ENCODE measurements around the gene PERCC1.
A peak's percentile ranks its signal among the peaks of the same experiment; 100 is the strongest.
"Not testable (repeated sequence)": the region's sequence is repeated elsewhere in the genome, so short reads cannot be mapped to it uniquely, and the experiment has no call there.

PERCC1 gene

DNA sequence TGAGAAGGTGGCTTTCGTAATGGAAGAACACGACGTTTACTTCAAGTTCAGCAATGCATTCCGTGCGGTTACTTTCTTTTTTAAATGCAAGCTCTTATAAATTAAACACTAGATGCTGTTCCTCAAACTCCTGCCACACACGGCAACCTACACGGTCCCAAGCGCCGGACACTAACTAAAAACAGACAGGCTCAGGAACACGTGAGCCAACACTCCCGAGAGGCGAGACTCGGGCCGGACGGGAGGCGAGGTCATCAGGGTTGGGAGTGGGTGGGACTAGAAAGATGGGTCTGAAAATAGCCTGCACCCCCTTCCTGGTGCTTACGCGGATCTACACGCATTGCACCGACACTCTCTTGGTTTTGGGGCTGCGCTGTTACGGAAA lies 37.5 kb downstream of the PERCC1 start:
- no peak for FAIRE-seq
- DNase-seq (ENCODE audit: insufficient read length, low spot score) = no peak
- no peak for TF ChIP-seq POLR2A (IDR thresholded peaks at IDR 0.05; ENCODE audit: low read depth, low read length)

DNA sequence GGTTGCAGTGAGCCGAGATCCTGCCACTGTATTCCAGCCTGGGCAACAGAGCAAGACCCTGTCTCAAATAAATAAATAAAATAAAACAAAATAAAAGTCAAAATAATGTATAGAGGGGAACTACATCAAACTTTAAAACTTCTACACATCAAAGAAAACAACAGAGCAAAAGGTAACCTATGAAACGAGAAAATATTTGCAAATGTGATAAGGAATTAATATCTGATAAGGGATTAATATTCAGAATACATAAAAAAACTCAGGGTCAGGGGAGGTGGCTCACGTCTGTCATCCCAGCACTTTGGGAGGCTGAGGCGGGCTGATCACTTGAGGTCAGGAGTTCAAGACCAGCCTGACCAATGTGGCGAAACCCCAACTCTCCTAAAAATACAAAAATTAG lies 38.3 kb downstream of the PERCC1 start:
- not testable (repeated sequence) for DNase-seq (ENCODE audit: insufficient read length, low spot score); FAIRE-seq

DNA sequence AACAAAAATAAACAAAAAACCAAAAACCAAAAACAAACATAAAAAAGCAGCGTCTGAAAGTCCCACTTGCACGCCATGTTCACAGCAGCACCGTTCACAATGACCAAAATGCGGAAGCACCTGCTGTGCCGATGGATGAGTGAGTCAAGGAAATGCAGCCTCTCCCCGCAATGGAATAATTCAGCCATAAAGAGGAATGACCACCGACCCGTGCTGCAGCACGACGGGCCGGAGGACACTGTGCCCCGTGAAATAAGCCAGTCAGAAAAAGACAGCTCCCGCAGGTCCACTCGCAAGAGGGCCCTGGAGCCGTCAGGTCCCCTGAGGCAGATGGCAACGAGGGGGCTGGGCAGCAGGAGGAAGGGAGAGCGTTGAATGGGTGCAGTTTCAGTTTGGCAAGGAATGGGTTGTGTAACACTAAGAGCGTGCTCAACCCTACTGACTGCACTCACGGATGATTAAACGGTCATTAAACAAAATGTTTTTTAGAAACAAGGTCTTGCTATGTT lies 38.9 kb downstream of the PERCC1 start:
- no peak for FAIRE-seq
- DNase-seq (ENCODE audit: insufficient read length, low spot score) = no peak
- TF ChIP-seq POLR2A (IDR thresholded peaks at IDR 0.05; ENCODE audit: low read depth, low read length) = no peak

DNA sequence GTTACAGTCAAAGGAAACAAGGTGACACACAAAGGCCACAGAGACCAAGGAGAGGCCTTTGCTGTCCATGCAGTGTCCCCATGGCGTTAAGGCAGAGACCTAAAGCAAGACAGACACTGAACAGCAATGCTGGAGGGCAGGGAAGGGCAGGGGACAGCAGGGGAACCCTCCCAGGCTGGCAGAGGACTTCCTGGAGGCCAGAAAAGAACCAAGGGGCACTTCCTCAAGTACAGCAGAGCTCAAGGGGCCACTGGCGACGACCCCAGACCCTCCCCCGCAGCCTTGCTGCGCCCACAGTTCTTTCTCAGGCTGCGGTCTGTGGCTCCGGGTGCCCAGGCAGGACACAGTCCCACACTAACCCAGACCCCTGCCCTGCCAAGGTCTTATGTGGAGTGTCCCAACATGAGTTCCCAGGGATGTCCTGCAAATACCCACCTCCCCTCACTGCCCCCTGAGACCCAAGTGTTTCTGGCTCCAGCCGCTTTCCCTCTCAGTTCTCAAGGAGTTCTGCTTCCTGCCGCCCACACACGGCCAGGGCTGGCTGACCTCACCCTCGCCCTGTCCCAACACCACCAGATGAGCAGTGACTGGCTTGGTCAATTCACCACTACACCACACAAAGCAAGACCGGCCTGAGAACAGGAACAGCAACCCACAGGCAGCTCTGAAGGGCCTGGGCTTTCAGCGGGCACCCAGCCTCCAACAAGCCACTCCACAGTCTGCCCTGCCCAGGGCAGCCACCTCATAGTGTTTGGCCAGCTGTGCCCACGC lies 39.8 kb downstream of the PERCC1 start:
- no peak for TF ChIP-seq POLR2A (IDR thresholded peaks at IDR 0.05; ENCODE audit: low read depth, low read length)
- no peak for FAIRE-seq
- DNase-seq (ENCODE audit: insufficient read length, low spot score) = no peak

DNA sequence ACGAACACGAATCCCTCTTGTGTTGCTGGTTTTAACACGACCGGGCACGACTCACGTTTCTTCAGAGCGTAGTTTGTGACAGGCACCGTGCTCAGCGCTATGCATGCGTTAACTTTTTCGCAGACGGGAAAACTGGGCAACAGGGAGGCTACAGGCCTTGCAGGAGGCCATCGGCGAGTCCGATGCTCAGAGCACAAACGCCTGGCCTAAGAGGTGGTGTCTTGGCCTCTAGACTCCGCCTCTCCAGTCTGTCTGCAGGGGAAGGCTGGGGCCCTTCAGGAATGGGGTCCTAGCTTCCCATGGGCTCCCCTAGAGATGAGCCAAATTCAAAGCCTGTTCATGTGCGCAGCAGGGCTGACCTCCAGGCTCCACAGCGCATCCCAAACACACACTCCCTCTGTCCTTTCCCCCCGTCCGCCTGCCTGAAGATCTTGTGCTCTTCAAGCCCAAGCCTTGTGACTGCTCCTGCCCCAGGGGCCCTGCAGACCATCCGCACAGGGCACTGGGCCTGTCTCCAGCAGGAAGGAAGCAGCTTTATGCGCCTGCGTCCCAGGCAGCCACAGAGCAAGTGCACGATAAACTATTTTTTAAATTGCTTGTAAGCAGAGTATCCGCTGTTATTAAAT lies 40.8 kb downstream of the PERCC1 start:
- DNase-seq (ENCODE audit: insufficient read length, low spot score) (no peak), FAIRE-seq (no peak)
- TF ChIP-seq POLR2A (IDR thresholded peaks at IDR 0.05; ENCODE audit: low read depth, low read length) = no peak

DNA sequence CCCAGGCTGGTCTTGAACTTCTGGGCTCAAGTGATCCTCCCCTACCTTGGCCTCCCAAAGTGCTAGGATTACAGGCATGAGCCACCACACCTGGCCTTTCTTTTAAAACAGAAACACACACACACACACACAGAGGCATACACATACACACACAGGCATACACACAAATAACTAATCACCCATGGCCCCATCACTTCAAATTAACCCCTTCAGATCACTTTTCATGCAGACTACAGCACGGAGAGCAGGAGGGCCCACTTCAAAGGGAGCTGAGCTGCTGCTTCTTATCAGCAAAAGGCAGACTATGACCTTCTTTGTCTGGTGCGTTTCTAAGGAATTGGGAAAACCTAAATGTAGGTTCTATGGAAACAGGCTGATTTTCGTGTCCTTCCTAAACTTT lies 42.1 kb downstream of the PERCC1 start:
- no peak for FAIRE-seq
- TF ChIP-seq POLR2A (IDR thresholded peaks at IDR 0.05; ENCODE audit: low read depth, low read length) = no peak
- no peak for DNase-seq (ENCODE audit: insufficient read length, low spot score)

DNA sequence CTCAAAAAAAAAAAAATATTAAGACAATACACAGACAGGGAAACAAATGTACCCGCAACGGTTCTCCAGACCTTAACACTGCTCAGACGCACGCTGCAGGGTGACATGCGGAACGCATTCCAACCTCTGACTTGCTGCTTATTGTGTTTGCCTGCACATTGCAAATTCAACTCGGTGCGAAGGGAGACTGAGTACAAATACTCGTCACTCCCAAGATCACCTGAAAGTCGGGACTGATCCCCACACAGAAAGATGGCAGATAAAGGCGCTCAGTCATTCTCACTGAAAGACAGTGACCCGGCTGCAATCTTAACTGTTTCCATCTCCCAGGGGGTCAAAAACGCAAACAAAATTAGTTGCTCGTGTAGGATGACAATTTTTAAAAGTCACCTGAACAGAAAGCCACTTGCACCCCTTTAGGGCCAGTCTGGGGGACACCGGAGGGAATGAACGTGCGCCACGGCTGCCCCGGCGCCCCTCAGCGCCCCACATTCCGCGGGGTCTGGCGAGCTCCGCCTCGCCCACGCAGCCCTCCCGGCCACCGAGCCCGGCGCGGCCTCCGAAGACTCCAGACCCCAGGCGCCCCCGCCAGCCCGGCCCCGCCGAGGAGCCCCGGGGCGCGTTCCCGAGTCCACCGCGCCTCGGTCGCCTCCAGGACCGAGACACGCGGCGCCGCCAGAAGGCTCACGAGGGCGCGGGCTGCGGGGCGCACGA lies 43.4 kb downstream of the PERCC1 start:
- DNase-seq (ENCODE audit: insufficient read length, low spot score) = no peak

DNA sequence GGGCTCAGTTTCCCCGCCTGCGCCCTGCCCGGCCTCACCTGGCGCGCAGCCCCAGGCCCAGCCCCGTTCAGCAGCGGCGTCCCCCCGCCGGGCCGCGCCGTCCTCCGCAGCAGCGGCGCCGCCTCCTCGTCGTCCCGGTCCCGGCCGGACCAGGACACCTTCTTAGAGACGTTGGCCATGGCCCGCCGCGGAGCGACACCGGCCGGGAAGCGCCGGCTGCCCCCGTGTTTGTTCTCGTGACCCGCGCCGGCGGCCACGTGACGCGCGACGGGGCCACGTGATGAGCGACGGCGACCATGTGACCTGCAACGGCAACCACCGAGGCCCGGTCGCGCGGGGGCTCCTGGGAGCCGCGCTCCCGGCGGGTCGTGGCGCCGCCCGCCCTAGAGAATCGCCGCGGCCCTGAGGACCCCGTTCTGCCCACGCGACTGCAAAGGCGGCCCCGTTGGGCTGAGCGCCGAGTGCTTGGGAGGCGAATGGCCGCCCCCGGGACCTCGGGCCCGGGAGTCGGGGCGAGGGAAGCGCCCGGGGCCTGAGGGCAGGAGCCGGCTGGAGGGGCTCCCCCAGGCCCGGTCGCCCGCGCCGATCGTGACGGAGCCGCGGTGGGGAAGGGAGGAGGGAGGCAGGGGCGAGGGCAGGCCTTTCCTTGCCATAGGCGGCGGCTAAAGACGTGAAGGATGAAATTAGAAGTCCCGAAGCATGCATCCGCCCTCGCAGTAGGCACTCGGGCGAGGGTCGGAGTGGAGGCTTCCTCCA lies 44.1 kb downstream of the PERCC1 start, which contains the start of gene CLCN7:
Gene CLCN7 (minus strand): TSS at position 233 of the 756 bp plus-strand sequence. CDS start 54 bp downstream, at position 179.
- peak; percentile 73 for TF ChIP-seq POLR2A (IDR thresholded peaks at IDR 0.05; ENCODE audit: low read depth, low read length)
- FAIRE-seq (no peak), DNase-seq (ENCODE audit: insufficient read length, low spot score) (peak; percentile 97)

More for the DNA sequence above, 43.4 kb downstream of the PERCC1 start:
- TF ChIP-seq POLR2A (IDR thresholded peaks at IDR 0.05; ENCODE audit: low read depth, low read length) = no peak
- FAIRE-seq = no peak

DNA sequence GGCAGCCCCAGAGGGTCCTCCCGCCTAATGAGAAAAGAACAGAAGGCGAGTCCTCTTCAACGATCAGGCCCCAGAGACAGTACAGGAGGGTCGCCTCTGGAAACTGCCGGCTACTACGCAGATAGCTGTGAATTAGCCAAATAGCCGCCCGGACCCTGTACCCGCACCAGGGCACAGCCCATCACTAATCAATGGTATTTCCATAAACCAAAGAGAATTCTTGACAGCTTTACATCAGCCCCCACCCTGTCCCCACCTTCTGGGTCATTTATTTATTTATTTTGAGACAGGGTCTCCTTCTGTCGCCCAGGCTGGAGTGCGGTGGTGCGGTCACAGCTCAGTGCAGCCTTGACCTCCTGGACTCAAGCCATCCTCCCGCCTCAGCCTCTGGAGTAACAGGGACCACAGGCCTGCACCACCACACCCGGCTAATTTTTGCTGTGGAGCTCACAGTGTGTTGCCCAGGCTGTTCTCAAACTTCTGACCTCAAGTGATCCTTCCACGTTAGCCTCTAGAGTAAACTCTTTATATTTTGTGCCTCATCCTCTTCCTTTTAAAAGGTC lies 44.8 kb downstream of the PERCC1 start:
- DNase-seq (ENCODE audit: insufficient read length, low spot score) = no peak
- no peak for TF ChIP-seq POLR2A (IDR thresholded peaks at IDR 0.05; ENCODE audit: low read depth, low read length)
- no peak for FAIRE-seq

DNA sequence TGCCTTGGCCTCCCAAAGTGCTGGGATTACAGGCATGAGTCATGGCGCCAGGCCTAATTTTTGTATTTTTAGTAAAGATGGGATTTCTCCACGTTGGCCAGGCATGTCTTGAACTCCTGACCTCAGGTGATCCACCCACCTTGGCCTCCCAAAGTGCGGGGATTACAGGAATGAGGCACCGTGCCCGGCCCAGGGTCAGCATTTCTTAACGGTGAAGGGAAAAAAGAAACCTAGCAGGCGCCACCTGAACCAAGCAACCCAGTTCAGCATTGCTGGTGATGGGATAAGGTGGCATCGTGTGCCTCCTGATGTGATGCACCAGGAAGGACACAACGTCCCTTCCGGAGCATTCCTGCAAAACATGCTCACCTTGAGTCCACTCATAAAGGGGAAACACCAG lies 46.2 kb downstream of the PERCC1 start:
- FAIRE-seq = no peak

DNA sequence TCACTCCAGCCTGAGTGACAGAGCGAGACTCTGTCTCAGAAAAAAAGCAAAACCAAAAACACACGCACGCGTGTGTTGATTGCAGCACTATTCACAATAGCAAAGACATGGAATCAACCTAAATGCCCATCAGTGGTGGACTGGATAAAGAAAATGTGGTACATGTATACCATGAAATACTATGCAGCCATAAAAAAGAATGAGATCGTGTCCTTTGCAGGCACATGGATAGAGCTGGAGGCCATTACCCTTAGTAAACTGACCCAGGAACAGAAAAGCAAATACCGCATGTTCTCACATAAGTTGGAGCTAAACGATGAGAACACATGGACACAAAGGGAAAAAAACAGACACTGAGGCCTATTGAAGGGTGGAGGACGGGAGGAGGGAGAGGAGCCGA lies 48.1 kb downstream of the PERCC1 start:
- not testable (repeated sequence) for FAIRE-seq; DNase-seq (ENCODE audit: insufficient read length, low spot score)

More for the DNA sequence above, 46.2 kb downstream of the PERCC1 start:
- DNase-seq (ENCODE audit: insufficient read length, low spot score) = no peak
- no peak for TF ChIP-seq POLR2A (IDR thresholded peaks at IDR 0.05; ENCODE audit: low read depth, low read length)

DNA sequence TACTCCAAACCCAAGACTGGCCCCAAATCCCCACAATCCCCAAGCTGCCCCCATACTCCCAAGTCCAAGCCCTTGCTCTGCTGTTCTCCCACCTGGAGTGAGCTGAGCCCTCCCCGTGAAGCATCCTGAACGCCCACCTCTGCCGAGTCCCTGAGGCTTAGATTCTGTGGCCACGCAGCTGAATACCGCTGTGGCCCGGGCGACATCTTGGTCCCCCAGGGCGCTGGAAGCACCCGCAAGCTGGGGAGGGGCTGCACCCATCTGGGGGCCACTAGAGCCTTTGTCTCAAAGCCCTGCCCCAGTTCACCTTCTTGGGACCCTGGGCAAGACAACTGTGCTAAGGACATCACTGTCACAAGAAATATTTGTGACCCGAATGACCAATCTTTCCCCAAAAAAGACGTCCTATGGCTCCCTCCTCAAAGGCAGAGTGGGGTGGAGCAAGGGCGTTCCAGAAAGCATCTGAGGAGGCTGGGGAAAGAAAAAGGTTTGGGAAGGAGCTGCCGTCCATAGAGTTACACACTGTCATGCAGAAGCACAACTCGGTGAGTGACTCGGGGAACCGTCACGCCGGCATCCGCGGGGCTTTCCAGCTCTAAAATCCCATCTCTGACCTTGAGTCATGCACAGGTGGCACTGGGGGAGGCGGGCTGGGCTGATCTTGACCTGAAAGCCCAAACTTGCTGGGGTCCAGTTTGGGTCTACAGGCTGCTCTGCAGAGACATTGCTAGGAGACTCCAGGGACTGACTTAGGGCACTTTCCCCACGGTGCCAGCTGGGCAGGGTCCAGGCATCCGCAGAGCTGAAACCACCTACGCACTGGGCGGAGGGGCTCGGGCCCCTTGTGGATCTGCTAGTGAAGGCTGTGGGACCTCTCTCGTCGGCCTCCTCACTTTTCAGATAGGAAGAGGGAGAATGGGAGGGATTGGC lies 51.3 kb downstream of the PERCC1 start:
- FAIRE-seq = no peak
- no peak for TF ChIP-seq POLR2A (IDR thresholded peaks at IDR 0.05; ENCODE audit: low read depth, low read length)
- DNase-seq (ENCODE audit: insufficient read length, low spot score) = no peak
